ENCODE results near the gene VEPH1.
"Not testable (repeated sequence)": the region's sequence is repeated elsewhere in the genome, so short reads cannot be mapped to it uniquely, and the experiment has no call there.

VEPH1 gene

DNA sequence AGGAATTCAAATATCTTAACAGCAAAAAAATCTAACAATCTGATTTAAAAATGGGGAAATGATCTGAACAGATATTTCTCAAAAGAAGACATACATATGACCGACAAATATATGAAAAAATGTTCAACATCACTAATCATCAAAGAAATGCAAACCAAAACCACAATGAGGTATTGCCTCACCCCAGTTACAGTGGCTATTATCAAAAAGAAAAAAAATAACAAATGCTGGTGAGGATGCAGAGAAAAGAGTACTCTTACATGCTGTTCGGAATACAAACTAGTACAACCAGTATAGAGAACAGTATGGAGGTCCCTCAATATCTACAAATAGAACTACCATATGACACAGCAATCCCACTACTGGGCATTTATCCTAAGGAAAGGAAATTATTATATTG is 152.6 kb downstream of the VEPH1 start:
- DNase-seq (ENCODE audit: low read depth), result not testable (repeated sequence)

DNA sequence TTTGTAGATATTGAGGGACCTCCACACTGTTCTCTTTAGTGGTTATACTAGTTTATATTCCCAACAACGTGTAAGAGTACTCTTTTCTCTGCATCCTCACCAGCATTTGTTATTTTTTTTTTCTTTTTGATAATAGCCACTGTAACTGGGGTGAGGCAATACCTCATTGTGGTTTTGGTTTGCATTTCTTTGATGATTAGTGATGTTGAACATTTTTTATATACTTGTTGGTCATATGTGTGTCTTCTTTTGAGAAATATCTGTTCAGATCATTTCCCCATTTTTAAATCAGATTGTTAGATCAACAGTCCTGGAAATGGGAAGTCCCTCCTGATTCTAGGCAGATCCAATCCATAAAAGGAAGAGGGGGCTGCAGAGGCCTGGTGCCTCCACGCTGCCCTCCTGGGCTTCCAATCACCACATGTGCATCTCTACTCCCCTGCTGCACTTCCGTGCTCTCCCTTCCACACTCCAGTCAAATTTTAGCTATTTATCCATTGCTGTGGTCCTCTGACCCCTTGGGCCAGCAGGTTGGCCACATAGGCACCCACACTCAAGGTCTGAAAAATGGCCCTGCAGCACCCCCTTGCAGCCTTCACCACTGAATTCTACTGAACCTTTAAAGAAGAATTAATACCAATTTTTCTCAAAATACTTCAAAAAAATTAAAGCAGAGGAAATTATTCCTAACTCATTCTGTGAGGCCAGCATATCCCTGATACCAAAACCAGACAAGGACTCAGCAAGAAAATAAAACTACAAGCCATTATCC is 154.7 kb downstream of the VEPH1 start:
- DNase-seq (ENCODE audit: low read depth), result not testable (repeated sequence)

DNA sequence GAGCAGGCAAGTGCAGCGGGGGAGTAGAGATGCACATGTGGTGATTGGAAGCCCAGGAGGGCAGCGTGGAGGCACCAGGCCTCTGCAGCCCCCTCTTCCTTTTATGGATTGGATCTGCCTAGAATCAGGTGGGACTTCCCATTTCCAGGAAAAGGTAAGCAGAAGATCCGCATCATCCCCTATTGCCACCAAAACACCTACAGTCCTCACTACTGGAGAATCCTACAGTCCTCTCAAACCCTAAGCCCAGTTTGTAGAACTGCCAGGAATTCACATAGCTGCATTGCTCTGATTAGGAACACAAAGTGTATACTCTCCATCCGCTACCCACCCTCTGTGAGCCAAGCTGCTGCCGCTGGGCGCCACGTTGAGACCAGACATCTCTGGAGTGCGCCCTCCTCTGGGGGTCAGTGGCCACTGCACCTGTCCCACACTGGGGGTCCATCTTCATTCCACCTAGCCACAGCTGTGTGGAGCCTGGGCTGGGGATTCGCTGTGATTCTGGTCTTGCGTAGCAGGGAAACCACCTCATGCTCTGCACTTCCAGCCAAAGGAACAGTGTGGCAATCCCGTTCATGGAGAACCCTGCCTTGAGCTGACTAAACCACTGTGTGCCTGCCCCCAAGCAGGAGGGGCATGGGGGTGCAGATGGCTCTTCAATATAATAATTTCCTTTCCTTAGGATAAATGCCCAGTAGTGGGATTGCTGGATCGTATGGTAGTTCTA is 155.5 kb downstream of the VEPH1 start:
- DNase-seq (ENCODE audit: low read depth), result no peak

DNA sequence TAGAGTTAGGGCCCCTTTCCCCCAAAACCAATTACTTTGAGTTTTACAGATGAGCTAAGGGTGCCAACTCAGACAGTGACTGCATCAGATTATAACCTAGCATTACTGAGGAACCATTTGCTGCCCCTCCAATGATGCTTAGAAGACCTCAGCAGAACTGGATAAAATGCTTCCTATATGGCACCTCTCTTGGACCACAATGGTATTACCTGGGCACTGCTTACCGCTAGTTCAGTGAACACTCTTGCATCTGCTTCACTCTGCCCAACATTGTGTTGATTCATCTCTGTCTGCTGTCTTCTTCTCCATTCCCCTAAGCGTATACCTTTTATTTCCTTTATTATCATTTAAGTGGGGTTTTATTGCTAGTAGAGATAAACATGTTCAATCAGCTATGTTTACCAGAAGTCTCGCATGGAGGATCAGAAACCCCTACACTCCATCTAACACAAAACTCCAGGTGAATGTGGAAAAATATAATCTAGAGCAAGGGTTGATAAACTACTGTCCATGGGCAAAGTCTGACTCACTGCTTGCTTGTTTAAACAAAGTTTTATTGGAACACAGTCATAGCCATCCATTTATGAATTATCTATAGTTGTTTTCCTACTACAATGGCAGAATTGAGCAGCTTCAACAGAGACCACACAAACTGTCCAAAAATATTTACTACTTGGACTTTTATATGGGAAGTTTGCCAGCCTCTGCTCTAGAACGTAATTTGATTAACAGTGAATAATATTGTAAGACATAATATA is 166.8 kb downstream of the VEPH1 start:
- no peak for DNase-seq (ENCODE audit: low read depth)

DNA sequence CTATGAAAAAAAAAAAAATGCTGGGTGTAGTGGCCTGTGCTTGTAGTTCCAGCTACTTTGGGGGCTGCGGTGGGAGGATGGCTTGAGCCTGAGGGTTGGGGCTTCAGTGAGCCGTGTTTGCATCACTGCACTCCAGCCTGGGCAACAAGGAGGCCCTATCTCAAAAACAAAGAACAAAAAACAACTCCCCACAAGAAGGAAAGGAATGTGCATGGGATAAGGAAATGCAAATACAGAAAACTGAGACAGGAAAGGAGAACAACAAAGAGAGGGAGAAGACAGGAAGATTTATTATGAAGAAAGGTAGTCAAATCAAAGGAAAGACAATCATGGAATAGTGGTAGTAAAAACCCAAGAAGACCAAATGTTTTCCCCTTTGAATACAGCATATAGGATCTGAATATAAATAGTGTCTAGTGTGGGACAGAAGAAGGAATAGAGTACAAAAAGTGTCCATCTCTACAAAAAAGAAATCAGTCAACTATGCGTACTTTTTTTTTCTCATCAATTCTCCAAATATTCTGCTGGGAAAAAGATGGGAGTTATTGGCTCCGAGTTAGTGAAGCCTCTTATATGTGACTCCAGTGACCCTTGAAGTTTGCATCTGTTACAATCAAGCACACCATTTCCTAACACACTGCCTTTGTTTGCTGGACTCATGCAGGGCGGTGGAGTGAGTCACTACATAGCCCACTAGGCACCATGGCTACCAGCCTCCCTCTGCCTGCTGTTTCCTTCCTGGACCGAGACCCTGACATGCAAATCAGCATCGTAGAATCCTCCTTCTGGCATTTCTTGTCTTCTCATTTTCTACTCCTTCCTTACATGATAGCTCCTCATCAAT is 167.8 kb downstream of the VEPH1 start:
- no peak for DNase-seq (ENCODE audit: low read depth)

DNA sequence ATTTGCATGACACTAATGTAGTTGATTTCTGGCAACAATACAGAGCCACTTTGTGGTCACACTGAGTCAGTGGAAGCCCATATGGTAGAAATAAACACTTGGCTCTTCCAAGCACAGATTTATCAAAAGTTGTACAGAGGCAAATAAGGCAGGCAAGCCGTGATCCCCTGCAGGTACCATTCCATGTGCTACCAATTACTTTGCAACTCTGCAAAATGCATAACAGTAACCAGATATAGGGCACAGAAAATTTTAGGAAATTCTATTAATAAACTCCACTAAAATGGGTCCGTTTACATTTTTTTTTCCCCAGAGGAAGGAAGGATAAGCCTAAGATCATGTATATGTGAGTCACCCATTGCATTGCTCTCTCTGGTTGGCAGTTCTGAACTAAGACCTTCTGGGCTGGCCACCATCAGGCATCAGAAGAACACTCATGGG is 169.6 kb downstream of the VEPH1 start:
- DNase-seq (ENCODE audit: low read depth), result no peak

DNA sequence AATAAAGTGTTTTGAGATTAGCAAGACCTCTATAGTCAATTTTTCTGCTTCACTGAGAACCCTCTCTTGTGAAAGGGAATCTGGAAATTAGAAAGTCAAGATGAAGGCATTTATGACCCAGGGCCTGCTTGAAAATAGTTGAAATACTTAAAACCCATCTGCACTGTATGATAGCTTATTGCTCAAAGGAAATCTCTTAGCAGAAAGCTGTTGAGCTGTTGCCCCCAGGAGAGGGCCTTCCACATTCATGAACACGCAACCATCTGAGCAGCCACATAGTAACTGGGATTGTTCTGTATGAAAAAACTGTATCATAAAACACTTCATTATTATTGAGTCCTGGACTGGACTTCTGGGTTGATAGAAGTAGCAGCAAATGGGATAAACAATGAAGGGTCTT is 173.0 kb downstream of the VEPH1 start:
- no peak for DNase-seq (ENCODE audit: low read depth)

DNA sequence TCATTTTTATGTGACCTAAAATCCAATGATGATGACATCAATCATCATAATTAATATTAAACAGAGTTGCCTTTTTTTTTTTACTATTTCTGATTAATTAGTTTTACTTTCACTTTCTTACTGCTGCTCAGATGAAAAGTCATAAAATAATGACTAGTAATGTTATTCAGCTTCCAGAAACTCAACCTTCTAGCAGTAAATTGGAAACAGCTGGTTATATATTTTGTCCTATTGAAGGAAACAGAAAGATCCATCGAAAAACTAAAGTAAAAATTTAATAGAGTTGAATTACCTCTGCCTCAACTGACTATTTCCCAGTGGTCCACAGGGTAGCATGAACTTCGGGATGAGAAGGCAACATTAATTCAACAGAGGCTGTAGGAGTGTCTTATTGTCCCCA is 173.7 kb downstream of the VEPH1 start:
- no peak for DNase-seq (ENCODE audit: low read depth)

DNA sequence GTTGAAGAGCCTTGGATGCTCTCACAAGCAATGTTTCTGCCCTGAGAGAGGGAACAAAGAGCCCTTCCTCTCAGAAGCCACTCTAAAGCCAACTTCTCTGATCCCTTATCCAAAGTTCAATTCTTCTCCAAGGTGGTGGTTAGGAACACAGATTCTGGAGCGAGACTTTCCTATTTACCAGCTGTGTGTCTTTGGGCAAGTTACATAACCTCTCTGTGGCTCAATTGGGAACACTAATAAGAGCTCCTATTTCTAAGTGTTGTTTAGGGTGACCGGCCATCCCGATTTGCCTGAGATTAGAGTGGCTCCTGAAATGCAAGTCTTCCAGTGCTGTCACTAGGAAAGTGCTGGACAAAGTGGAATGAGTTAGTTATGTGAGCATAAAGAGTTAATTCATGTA is 175.4 kb downstream of the VEPH1 start:
- DNase-seq (ENCODE audit: low read depth), result no peak

DNA sequence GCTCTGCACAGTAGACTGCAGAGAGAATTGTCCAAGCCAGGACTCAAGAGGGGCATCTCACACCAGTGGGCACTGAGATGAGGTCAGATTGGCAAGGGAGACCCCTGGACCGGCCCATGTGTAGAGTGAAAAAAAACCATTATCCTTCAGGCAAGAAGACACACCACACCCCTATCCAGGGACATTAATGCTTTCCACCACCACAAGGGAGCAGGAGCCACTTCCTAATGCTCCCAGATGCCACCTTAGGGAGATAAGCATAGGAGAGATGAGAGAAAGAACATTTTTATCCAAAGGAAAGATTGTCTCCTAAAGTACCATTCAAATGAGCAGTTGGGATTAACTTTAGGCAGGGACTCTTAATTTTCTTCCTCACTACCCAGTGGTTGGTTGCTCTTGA is 176.2 kb downstream of the VEPH1 start:
- no peak for DNase-seq (ENCODE audit: low read depth)

DNA sequence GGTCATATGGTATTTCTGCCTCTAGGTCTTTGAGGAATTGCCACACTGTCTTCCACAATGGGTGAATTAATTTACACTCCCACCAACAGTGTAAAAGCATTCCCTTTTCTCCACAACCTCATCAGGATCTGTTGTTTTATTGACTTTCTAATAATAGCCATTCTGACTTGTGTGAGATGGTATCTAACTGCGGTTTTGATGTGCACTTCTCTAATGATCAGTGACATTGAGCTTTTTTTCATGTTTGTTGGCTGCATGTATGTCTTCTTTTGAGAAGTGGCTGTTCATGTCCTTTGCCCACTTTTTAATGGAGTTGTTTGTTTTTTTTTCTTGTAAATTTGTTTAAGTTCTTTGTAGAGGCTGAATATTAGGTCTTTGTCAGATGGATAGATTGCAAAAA is 178.3 kb downstream of the VEPH1 start:
- not testable (repeated sequence) for DNase-seq (ENCODE audit: low read depth)

DNA sequence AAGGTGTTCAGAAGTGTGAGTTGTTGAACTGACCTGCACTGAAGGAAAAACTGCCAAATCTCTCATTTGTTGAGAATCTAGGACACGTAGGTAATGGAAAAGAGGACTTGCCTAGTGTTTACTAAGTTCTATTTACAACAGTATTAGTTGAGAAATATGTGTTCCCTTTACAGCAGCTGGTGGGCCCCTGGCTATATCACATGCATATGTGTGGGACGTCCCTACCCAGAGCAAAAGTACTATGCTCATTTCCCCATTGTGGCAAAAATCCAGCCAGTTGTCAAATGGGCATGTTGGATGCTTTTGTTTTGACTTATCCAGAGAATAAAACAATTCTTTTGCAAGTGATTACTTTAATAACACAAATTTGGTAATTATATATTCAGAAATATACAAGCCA is 179.9 kb downstream of the VEPH1 start:
- DNase-seq (ENCODE audit: low read depth), result no peak

DNA sequence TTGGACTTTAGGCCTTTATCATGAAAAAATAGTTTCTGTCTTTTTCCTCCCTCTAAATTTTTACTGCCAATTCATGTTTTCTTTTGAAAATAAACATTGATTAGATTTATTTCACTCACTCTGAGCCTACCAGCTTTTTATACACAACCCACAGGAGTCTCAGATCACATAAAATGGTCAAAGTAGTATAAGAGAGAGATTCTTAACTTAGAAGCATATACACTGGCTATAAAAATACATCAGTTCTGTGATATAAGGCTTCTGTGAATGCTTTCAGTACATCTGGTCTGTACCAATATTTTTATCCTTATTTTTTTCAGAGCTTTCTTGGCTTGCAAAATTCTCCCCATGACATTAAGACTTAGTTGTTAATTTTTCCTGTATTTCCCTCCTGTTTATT is 183.5 kb downstream of the VEPH1 start:
- DNase-seq (ENCODE audit: low read depth), result no peak

DNA sequence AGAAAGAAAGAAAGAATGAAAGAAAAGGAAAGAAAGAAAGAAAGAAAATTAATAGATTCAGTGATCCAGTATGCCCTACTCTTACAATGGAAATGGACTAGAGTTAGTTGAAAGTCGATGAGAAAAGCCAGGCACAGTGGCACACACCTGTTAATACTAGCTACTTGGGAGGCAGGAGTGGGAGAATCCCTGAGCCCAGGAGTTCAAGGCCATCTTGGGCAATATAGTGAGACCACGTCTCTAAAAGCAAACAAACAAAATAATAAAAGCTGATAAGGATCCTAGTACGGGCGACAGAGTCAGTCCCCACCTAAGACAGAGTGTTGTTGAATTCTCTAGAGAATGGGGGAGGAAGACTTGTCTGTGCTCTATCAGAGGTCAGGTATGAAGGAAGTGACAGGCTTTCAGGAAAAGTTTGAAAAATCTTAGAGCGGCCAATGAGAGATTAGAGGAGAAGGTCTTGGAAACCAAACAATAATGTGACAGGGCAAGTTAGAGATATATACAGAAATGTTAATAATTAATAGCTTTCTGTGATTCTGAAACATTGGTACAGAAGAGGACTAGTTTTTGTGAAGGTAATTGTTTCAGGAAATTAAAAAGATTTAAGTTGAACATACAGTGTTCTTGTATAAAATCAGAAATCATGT is 184.5 kb downstream of the VEPH1 start:
- DNase-seq (ENCODE audit: low read depth), result no peak

DNA sequence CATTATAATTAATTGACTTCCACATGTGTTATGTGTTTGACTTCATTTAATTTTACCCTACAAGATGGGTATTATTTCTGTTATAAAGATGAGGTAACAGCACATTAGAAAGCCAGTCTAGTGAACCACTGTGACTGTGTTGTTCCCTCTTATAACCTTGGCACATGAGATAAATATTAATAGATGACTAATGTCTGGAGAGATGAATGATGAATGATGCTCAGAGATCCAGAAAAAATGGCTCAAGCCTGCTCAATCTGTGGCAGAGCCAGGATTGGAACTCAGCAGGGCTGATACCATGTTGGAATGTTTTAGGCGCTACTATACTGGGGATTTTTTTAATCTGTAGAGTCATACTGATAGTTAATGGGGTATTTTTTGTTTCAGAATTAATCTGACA is 185.3 kb downstream of the VEPH1 start:
- DNase-seq (ENCODE audit: low read depth), result no peak

DNA sequence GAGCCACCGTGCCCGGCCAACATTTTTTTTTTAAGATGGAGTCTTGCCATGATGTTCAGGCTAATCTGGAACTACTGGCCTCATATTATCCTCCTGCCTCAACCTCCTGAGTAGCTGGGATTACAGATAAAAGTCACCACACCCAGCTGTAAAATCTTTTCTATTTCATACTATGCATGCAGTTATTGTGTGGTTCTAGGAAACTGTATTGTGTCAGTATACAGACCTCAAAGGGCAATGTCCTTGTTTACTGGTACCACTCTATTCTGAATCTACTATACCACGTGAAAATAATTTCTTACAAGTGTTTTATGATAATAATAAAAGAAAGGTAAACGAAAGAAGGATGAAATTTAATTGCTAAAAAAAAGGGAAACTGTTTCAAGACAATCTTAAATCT is 190.0 kb downstream of the VEPH1 start:
- DNase-seq (ENCODE audit: low read depth), result no peak

DNA sequence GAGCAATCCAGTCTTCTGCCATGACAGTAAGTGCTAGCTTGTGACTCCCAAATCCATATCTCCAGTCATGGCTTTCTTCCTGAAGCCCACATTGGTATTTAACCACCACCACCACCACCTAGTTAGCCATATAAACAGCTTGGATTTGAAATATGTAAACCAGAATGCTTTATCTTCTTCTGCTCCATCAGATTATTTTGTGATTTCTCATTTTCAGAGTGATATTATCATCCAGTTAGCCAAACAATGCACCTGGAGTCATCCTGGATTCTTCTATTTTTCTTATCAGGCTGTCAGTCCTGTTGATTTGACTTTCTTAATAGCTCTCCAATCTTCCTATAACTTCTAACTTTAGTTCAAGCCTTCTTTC is 190.9 kb downstream of the VEPH1 start:
- no peak for DNase-seq (ENCODE audit: low read depth)

DNA sequence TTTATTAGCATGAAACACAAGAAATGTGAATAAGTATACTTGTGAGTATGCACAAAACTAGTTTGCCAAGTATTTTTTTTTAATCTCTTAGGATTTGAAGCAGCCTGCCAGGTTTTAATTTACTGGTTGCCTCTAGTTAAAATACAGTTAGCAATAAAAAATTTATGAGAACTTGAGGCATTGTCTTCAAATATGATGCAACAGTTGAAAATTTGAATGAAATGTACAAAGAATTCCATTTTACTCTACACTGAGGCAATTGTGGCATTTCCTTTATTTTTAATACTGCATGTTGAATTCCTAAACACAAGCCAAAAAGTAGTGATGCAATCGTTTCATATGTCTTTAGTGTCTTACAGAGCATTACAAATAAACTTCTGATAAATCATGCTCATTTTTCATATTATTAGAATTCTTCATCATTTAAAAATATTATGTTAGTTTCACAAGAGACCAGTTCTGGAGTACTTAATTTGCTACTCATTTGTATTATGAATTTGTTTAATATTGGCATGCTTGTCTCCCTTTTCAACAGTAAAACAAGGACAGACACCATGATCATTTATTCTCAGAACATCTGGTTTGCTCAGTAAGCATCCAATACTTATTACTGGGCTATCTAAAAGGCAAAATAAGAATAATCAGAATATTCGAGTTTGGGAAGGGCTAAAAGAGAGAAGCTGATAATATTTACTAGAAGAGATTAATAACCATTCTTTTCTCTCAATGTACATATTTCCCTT is 191.4 kb downstream of the VEPH1 start:
- no peak for DNase-seq (ENCODE audit: low read depth)

DNA sequence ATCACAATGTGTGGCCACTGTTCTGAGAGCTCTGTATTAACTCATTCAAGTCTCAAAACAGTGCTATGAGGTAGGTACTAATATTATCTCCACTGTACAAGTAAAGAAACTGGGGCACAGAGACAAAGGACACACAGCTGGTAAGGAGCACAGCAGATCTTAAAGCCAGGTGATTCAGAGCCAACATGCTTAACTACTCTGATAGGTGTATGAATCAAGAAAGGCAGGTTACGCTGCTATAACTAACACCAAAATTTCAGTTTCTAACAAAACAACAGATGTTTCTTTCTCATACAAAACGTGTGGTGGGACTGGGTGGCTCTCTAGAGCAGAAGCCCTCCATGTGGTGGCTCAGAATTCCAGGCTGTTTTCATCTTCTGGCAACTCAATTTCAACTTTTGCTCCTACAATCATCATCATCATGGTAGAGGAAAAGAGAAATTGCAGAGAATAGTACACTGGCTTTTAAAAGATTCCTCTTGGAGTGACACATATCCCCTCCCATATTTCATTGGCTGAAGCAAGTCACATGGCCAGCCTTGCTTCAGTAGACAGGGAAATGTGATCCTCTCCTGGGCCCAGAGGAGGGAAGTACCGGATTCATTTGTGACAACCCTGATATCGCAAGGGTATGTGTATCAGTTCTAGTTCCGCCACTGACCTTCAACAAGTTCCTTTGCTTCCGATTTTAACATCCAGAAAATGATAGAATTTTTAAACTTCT is 192.7 kb downstream of the VEPH1 start:
- DNase-seq (ENCODE audit: low read depth), result no peak

DNA sequence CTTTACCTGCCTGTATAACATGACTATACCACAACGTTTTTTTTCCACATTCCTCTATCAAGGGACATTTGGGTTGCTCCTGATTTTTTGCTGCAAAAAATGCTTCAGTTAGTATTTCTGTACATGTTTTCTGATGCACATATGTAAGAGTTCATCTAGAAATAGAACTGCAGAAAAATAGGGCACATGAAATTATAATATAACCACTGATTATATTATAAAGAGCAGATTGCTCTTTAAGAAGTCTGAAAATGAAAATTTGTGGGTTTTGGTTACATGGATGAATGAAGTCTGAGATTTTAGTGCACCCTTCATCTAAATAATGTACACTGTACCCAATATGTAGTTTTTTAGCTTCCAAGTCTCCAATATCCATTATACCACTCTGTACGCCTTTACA is 196.7 kb downstream of the VEPH1 start:
- no peak for DNase-seq (ENCODE audit: low read depth)

Measured in T follicular helper cell (primary cell).